HepG2 (cell line): ENCODE data around the gene WDR73. TPM values are rescaled to one million over a fixed set of nuclear protein-coding genes. Genes with fewer than 3 reads are reported as not detected.

Experiments used
- ATAC-seq: fragments of 200-7000 bp; cut with Tn5 transposase; 3 replicates; pipeline ENCODE4 v1.9.1; 2020; ENCODE audit warnings: mild to moderate bottlenecking, moderate library complexity
- BruUV-seq: library from RNA; stranded (reverse); fragments of 400-500 nt; replicated peaks from 2 replicates; lab custom pipeline; 2021; lab: Mats Ljungman, UMichigan
- CTCF ChIA-PET: fragments of 300-600 bp; formaldehyde crosslinking; extraction: SDS; loops from one replicate; lab custom pipeline; 2021; ENCODE audit warnings: low total read pairs, inconsistent platforms, low intra/inter-chr PET ratio; lab: Yijun Ruan, JAX
- POLR2A ChIA-PET: fragments of 350-600 bp; sonication (Branson Sonifier 250); formaldehyde crosslinking; loops from one replicate; lab custom pipeline; 2020; ENCODE audit warnings: antibody characterized with exemption, inconsistent platforms; lab: Yijun Ruan, JAX
- DNase-seq: peaks from one replicate; pipeline ENCODE4 v3.0.0-alpha.2; 2015; ENCODE audit warnings: low spot score
- FAIRE-seq: peaks from 3 replicates; lab custom pipeline; 2011; peaks lifted over from hg19 to GRCh38; lab: Jason Lieb, UNC
- H2AFZ ChIP-seq: one replicate; pipeline ENCODE4 v1.6.1; 2011; ENCODE audit warnings: low read length, inconsistent platforms
- H3K27ac ChIP-seq: fragments of 300-600 bp; 3 replicates; pipeline ENCODE4 v1.8.0; 2011; ENCODE audit warnings: mixed run types, mild to moderate bottlenecking, mixed read lengths, low read length, inconsistent platforms; ENCODE audit not compliant: insufficient read depth; ENCODE audit errors: extremely low read length
- H3K27me3 ChIP-seq, 2 experiments: fragments of 200-600 bp in 1 of 2; 2 replicates in 1 of 2; 3 replicates in 1 of 2; pipeline versions ENCODE4 v1.6.0 to v1.8.0; 2011; ENCODE audit warnings: low read length in 2 of 2, mild to moderate bottlenecking in 2 of 2, moderate library complexity in 2 of 2, inconsistent platforms in 1 of 2; ENCODE audit not compliant: insufficient read depth in 2 of 2, control insufficient read depth in 1 of 2
- H3K36me3 ChIP-seq, 2 experiments: fragments of 200-600 bp in 1 of 2; replicated peaks in 1 of 2; 2 replicates in 1 of 2; 3 replicates in 1 of 2; pipeline versions ENCODE4 v1.5.1 to v1.8.0; 2011; ENCODE audit warnings: low read length in 2 of 2, inconsistent platforms in 1 of 2; ENCODE audit not compliant: insufficient read depth in 2 of 2, control insufficient read depth in 1 of 2
- H3K4me1 ChIP-seq: 2 replicates; pipeline ENCODE4 v1.5.1; 2012; ENCODE audit warnings: low read length, inconsistent platforms; ENCODE audit not compliant: insufficient read depth
- H3K4me2 ChIP-seq: 2 replicates; pipeline ENCODE4 v1.6.0; 2011; ENCODE audit warnings: low read depth, low read length, inconsistent platforms
- H3K4me3 ChIP-seq, 3 experiments: fragments of 200-600 bp in 1 of 3; sonication (generic), shearing (Covaris generic) in 1 of 3; replicated peaks in 1 of 3; 2 replicates each; pipeline ENCODE4 v1.5.1; 2011 to 2016; ENCODE audit warnings: low read length in 3 of 3, inconsistent platforms in 2 of 3, low read depth in 2 of 3, mild to moderate bottlenecking in 2 of 3, control low read depth in 1 of 3, mixed read lengths in 1 of 3; ENCODE audit not compliant: insufficient read depth in 1 of 3
- H3K79me2 ChIP-seq: one replicate; pipeline ENCODE4 v1.6.1; 2011; ENCODE audit warnings: low read length, inconsistent platforms; ENCODE audit not compliant: insufficient read depth
- H3K9ac ChIP-seq: 2 replicates; pipeline ENCODE4 v1.6.0; 2011; ENCODE audit warnings: mild to moderate bottlenecking, low read depth, low read length, inconsistent platforms; ENCODE audit not compliant: insufficient read depth
- H3K9me3 ChIP-seq: 2 replicates; pipeline ENCODE4 v1.5.1; 2012; ENCODE audit warnings: mild to moderate bottlenecking, low read length
- H4K20me1 ChIP-seq: 2 replicates; pipeline ENCODE4 v1.6.0; 2011; ENCODE audit warnings: inconsistent platforms, mild to moderate bottlenecking, low read length, moderate library complexity; ENCODE audit not compliant: insufficient read depth
- DBP ChIP-seq: sonication (generic); formaldehyde crosslinking; IDR thresholded peaks from 2 replicates; pipeline ENCODE4 v1.4.0; 2020; ENCODE audit warnings: missing genetic modification reagents; ENCODE audit errors: not compliant biosample characterization
- FLYWCH1 ChIP-seq: sonication (generic); formaldehyde crosslinking; IDR thresholded peaks from 2 replicates; pipeline ENCODE4 v1.8.1; 2023; ENCODE audit warnings: mild to moderate bottlenecking, missing genetic modification reagents
- NCOR1 ChIP-seq: fragments of 200-600 bp; sonication (generic); IDR thresholded peaks from 2 replicates; pipeline ENCODE4 v1.7.0; 2017; ENCODE audit warnings: antibody characterized with exemption, low read length, borderline replicate concordance
- ZSCAN25 ChIP-seq: sonication (generic); formaldehyde crosslinking; IDR thresholded peaks from 2 replicates; pipeline ENCODE4 v1.8.0; 2022; ENCODE audit warnings: mild to moderate bottlenecking, missing genetic modification reagents
- WGBS: methylation state at CpG from one replicate; pipeline ENCODE4 v1.1.6; 2017; ENCODE audit warnings: low lambda C conversion rate; 5-methylcytosine and 5-hydroxymethylcytosine counted together
- in situ Hi-C: cut with HindIII; loops from 2 replicates; pipeline ENCODE4 v1.10.0; 2017; ENCODE audit warnings: low pct_unique_long_range_greater_than_20kb; ENCODE audit not compliant: extremely low pct_ligation_motif_present
- intact Hi-C: fragments of 100-400 bp; cut with micrococcal nuclease; formaldehyde crosslinking; loops from one replicate; pipeline ENCODE4 v1.10.0; 2022; ENCODE audit not compliant: unreplicated experiment
- polyA plus RNA-seq, 8 experiments: library from polyadenylated mRNA; depleted of rRNA in 3 of 8; stranded (reverse) in 7 of 8; unstranded in 1 of 8; fragments of >200 nt; fragmentation: Illumina TruSeq in 4 of 8; extraction: Trizol in 4 of 8; gene quantifications; 2 replicates each; pipeline versions ENCODE4 v1.2.1 to v1.2.3, GENCODE V29; 2011 to 2016; ENCODE audit warnings: low read depth in 4 of 8, missing spikeins in 1 of 8, mixed read lengths in 1 of 8; ENCODE audit not compliant: insufficient read depth in 1 of 8
- total RNA-seq, 5 experiments: library from RNA; depleted of rRNA; stranded (reverse); fragments of >200 nt; fragmentation: Illumina TruSeq; extraction: Trizol; gene quantifications; 2 replicates each; pipeline ENCODE4 v1.2.3, GENCODE V29; 2016; ENCODE audit warnings: low read depth in 1 of 5
- TF ChIP-seq, protein P1 (sequence below): sonication (generic); formaldehyde crosslinking; IDR thresholded peaks from 2 replicates; pipeline ENCODE4 v1.8.0; 2022; ENCODE audit warnings: mild to moderate bottlenecking, missing genetic modification reagents, borderline replicate concordance

The WDR73 gene
- total and polyA plus RNA-seq, 2 of the 13 experiments (the other 11 are each of a cell fraction or from before 2014, with no cell fraction given): 20.0 to 35.5 TPM

DNA sequence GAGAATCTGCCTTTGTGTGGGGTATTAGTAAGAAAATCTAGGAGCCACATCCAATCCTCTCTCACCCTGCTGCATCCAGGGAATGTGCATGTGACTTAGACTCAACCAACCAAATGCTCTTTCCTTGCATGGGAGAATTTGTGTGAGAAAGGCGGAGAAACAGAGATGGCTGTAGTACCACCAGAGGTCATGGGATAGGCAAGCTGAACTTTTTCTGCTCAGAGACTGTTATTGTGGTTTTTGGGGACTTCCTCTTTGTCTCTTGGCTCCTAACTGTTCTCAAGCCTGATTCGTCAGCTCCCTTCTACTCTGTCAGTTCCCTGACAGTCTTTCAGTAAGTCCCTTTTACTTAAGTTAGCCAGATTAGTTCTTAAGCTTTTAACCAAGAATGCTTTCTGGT, 55.8 kb downstream of the WDR73 start:
- H3K9me3 ChIP-seq: no peaks in the 10 kb centered on the region
- H3K27ac ChIP-seq: no peak overlapping the region
- no peaks in the 10 kb centered on the region for H4K20me1 ChIP-seq
- H3K9ac ChIP-seq: no peak overlapping the region
- 44% methylated on average over 2 of the region's 2 CpGs for WGBS
- H2AFZ ChIP-seq: no peak overlapping the region
- ChIA-PET CTCF (interaction anchor here (1.2 to 4.1 kb wide), 5 partner anchors 10 to 60 kb away, joined by 4 to 34 read pairs (median 6); partner anchors contain the start of genes NMB and WDR73), POLR2A (interaction anchor here (1.8 kb wide), 1 partner anchor 33 kb away, joined by 11 read pairs; no protein-coding TSS in a partner anchor)
- H3K79me2 ChIP-seq: peaks cover 17% of the 10 kb centered on the region
- in situ Hi-C loops: loop anchor here (5.0 to 10.0 kb wide), 2 partner anchors 39 to 327 kb away; no protein-coding TSS in a partner anchor
- FAIRE-seq: no peak
- no TSS peak for BruUV-seq
- no peaks in the 10 kb centered on the region; a peak in 1 of 5 replicates for H3K27me3 ChIP-seq
- H3K4me2 ChIP-seq: no peak overlapping the region
- peaks cover 60% of the 10 kb centered on the region for H3K4me1 ChIP-seq
- no peak overlapping the region for H3K4me3 ChIP-seq
- TF ChIP-seq, protein P1, sequence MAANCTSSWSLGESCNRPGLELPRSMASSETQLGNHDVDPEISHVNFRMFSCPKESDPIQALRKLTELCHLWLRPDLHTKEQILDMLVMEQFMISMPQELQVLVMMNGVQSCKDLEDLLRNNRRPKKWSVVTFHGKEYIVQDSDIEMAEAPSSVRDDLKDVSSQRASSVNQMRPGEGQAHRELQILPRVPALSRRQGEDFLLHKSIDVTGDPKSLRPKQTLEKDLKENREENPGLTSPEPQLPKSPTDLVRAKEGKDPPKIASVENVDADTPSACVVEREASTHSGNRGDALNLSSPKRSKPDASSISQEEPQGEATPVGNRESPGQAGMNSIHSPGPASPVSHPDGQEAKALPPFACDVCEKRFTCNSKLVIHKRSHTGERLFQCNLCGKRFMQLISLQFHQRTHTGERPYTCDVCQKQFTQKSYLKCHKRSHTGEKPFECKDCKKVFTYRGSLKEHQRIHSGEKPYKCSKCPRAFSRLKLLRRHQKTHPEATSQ (CRISPR knock-in tag): no peak
- TF ChIP-seq DBP (CRISPR knock-in tag) (no peak), FLYWCH1 (no peak), ZSCAN25 (CRISPR knock-in tag) (no peak), NCOR1 (no peak)
- TF ChIP-seq, all 625 proteins: peak for 0
- intact Hi-C loops: loop anchor here (5.0 kb wide), 1 partner anchor 149 kb away; the partner anchor contains the start of gene ZNF592
- DNase-seq (no peak), ATAC-seq (no peak)
- no peaks in the 10 kb centered on the region for H3K36me3 ChIP-seq
